Liver (tissue), 9 donors: ENCODE results near the gene CXXC5. TPM values are rescaled to one million over a fixed set of nuclear protein-coding genes. Genes with fewer than 3 reads are reported as not detected.

Experiments used
- DNase-seq: peaks from one replicate; pipeline ENCODE4 v3.0.0-alpha.2; 2017; ENCODE audit warnings: low spot score
- H3K27ac ChIP-seq, 2 donors: one replicate each; pipeline ENCODE4 v1.7.0; 2013; ENCODE audit warnings: inconsistent platforms in 2 of 2, low read length in 2 of 2, control low read depth in 1 of 2, low read depth in 1 of 2, mild to moderate bottlenecking in 1 of 2
- H3K27me3 ChIP-seq, 4 donors: one replicate each; pipeline versions ENCODE4 v1.6.1 to v1.7.0; 2013; ENCODE audit warnings: low read length in 3 of 4, inconsistent platforms in 1 of 4, mild to moderate bottlenecking in 1 of 4, moderate library complexity in 1 of 4; ENCODE audit not compliant: control insufficient read depth in 4 of 4, insufficient read depth in 4 of 4
- H3K36me3 ChIP-seq, 4 donors: one replicate each; pipeline versions ENCODE4 v1.6.1 to v1.7.0; 2013; ENCODE audit warnings: low read length in 3 of 4, mild to moderate bottlenecking in 3 of 4, low read depth in 1 of 4, moderate library complexity in 1 of 4; ENCODE audit not compliant: control insufficient read depth in 4 of 4, insufficient read depth in 3 of 4
- H3K4me1 ChIP-seq, 4 donors: one replicate each; pipeline versions ENCODE4 v1.6.1 to v1.7.0; 2013; ENCODE audit warnings: low read length in 3 of 4, mild to moderate bottlenecking in 3 of 4, moderate library complexity in 1 of 4; ENCODE audit not compliant: control insufficient read depth in 4 of 4, insufficient read depth in 4 of 4
- H3K4me3 ChIP-seq, 3 donors: one replicate each; pipeline versions ENCODE4 v1.6.1 to v1.7.0; 2013; ENCODE audit warnings: low read length in 3 of 3, control low read depth in 1 of 3, low read depth in 1 of 3, mild to moderate bottlenecking in 1 of 3
- H3K9ac ChIP-seq, 2 donors: one replicate each; pipeline ENCODE4 v1.7.0; 2013; ENCODE audit warnings: low read length in 2 of 2, mild to moderate bottlenecking in 2 of 2, moderate library complexity in 2 of 2, control low read depth in 1 of 2, low read depth in 1 of 2
- H3K9me3 ChIP-seq, 4 donors: one replicate each; pipeline versions ENCODE4 v1.6.1 to v1.7.0; 2013; ENCODE audit warnings: low read length in 3 of 4; ENCODE audit not compliant: control insufficient read depth in 4 of 4
- ATF3 ChIP-seq: IDR thresholded peaks from 2 replicates; pipeline ENCODE4 v1.6.1; 2016; ENCODE audit warnings: antibody characterized with exemption
- EGR1 ChIP-seq, 2 donors: IDR thresholded peaks; 2 replicates each; pipeline ENCODE4 v1.6.1; 2016 to 2018; ENCODE audit warnings: antibody characterized with exemption in 2 of 2, low read depth in 2 of 2
- FOXA1 ChIP-seq: IDR thresholded peaks from 2 replicates; pipeline ENCODE4 v1.6.1; 2016; ENCODE audit warnings: antibody characterized with exemption
- FOXA2 ChIP-seq: IDR thresholded peaks from 2 replicates; pipeline ENCODE4 v1.6.1; 2016; ENCODE audit warnings: antibody characterized with exemption
- GABPA ChIP-seq, 2 donors: IDR thresholded peaks in 1 of 2; conservative IDR thresholded peaks in 1 of 2; 2 replicates each; pipeline ENCODE4 v1.6.1; 2016; ENCODE audit warnings: antibody characterized with exemption in 2 of 2, mild to moderate bottlenecking in 1 of 2, moderate library complexity in 1 of 2
- HNF4A ChIP-seq, 2 donors: conservative IDR thresholded peaks; 2 replicates each; pipeline ENCODE4 v1.6.1; 2016; ENCODE audit warnings: antibody characterized with exemption in 2 of 2, mild to moderate bottlenecking in 2 of 2
- HNF4G ChIP-seq: IDR thresholded peaks from 2 replicates; pipeline ENCODE4 v1.6.1; 2016; ENCODE audit warnings: antibody characterized with exemption
- JUND ChIP-seq, 2 donors: IDR thresholded peaks; 2 replicates each; pipeline ENCODE4 v1.6.1; 2016; ENCODE audit warnings: antibody characterized with exemption in 2 of 2
- MAX ChIP-seq: IDR thresholded peaks from 2 replicates; pipeline ENCODE4 v1.6.1; 2016; ENCODE audit warnings: antibody characterized with exemption
- NR2F2 ChIP-seq: IDR thresholded peaks from 2 replicates; pipeline ENCODE4 v1.6.1; 2016; ENCODE audit warnings: antibody characterized with exemption
- RAD21 ChIP-seq, 2 donors: IDR thresholded peaks; 2 replicates each; pipeline ENCODE4 v1.6.1; 2016; ENCODE audit warnings: antibody characterized with exemption in 2 of 2, mild to moderate bottlenecking in 2 of 2
- RXRA ChIP-seq, 2 donors: IDR thresholded peaks; 2 replicates each; pipeline ENCODE4 v1.6.1; 2017 to 2018; ENCODE audit warnings: antibody characterized with exemption in 2 of 2, mild to moderate bottlenecking in 1 of 2
- SP1 ChIP-seq: IDR thresholded peaks from 2 replicates; pipeline ENCODE4 v1.6.1; 2018; ENCODE audit warnings: antibody characterized with exemption, mild to moderate bottlenecking
- TAF1 ChIP-seq: conservative IDR thresholded peaks from 2 replicates; pipeline ENCODE4 v1.6.1; 2016; ENCODE audit warnings: antibody characterized with exemption, mild to moderate bottlenecking
- YY1 ChIP-seq: IDR thresholded peaks from 2 replicates; pipeline ENCODE4 v1.6.1; 2016; ENCODE audit warnings: antibody characterized with exemption, mild to moderate bottlenecking
- ZBTB33 ChIP-seq: IDR thresholded peaks from 2 replicates; pipeline ENCODE4 v1.6.1; 2016; ENCODE audit warnings: antibody characterized with exemption
- WGBS: extraction: QIAGEN DNeasy Blood & Tissue Kit; methylation state at CpG from one replicate; pipeline ENCODE4 v1.1.7; 2013; 5-methylcytosine and 5-hydroxymethylcytosine counted together
- polyA plus RNA-seq, 2 donors: library from polyadenylated mRNA; stranded (reverse) in 1 of 2; unstranded in 1 of 2; fragments of 200-250 nt in 1 of 2; fragments of >200 nt in 1 of 2; fragmentation: Nextera tagmentation in 1 of 2; extraction: Ambion mirVana in 1 of 2; gene quantifications; one replicate each; pipeline versions ENCODE4 v1.2.1 to v1.2.3, GENCODE V29; 2013 to 2015
- total RNA-seq, 2 donors: library from RNA; depleted of rRNA; stranded (reverse); fragments of >200 nt; gene quantifications; one replicate each; pipeline ENCODE4 v1.2.3, GENCODE V29; 2014
- TF ChIP-seq, protein P1 (sequence below): fragments of 150-350 bp; IDR thresholded peaks from 2 replicates; pipeline ENCODE4 v1.5.1; 2017; ENCODE audit warnings: improper control_type of control experiment, low read depth, low read length; ENCODE audit not compliant: missing input control
- donor health status: healthy.
- donor health status: healthy.
- donor health status: healthy.
- donor health status: healthy.
- donor health status: healthy.

CXXC5 gene
- total and polyA plus RNA-seq, 4 donors = 40.6 to 78.6 (median 64.5) TPM

DNA sequence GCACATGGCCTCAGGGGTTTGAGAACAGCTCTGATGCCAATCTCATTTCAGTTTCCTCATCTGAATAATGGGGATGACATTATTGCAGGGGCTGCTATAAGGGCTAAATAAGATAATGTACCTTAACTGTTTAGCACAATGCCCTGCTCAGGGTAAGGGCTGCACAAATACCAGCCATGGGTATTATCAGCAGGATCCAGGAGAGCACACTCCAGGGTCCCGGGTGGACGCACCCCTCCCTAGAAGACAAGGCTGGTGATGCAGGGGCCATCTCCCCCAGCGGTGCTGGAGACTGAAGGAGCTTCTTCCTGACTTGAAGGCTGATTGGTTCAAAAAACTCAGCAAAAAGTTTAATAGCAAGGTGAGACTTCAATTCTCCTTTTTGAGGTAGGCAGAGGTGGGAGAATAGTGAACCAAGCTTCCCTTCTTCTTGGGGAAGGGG lies 2.7 kb upstream of the CXXC5 start:
- Histone ChIP-seq H3K27me3 (no peaks in the 10 kb centered on the region), H3K4me1 (peaks cover 16 to 69% (median 55%) of the 10 kb centered on the region in 4 donors), H3K9ac (no peak overlapping the region), H3K27ac (no peak overlapping the region), H3K4me3 (no peak overlapping the region), H3K9me3 (no peaks in the 10 kb centered on the region), H3K36me3 (no peaks in the 10 kb centered on the region)
- no peak for DNase-seq
- TF ChIP-seq RXRA (IDR thresholded peaks at IDR 0.05) (no peak), RAD21 (IDR thresholded peaks at IDR 0.05) (no peak), ATF3 (no peak), JUND (IDR thresholded peaks at IDR 0.05) (no peak), ZBTB33 (no peak), HNF4A (conservative IDR thresholded peaks at IDR 0.05) (no peak), HNF4G (no peak), EGR1 (IDR thresholded peaks at IDR 0.05; ENCODE audit: low read depth in 2 of 2) (no peak), FOXA2 (no peak), GABPA (IDR thresholded peaks at IDR 0.05 in 1 of 2, conservative IDR thresholded peaks at IDR 0.05 in 1 of 2) (no peak), NR2F2 (no peak), YY1 (no peak), FOXA1 (no peak), TAF1 (no peak), MAX (no peak)
- TF ChIP-seq, protein P1, sequence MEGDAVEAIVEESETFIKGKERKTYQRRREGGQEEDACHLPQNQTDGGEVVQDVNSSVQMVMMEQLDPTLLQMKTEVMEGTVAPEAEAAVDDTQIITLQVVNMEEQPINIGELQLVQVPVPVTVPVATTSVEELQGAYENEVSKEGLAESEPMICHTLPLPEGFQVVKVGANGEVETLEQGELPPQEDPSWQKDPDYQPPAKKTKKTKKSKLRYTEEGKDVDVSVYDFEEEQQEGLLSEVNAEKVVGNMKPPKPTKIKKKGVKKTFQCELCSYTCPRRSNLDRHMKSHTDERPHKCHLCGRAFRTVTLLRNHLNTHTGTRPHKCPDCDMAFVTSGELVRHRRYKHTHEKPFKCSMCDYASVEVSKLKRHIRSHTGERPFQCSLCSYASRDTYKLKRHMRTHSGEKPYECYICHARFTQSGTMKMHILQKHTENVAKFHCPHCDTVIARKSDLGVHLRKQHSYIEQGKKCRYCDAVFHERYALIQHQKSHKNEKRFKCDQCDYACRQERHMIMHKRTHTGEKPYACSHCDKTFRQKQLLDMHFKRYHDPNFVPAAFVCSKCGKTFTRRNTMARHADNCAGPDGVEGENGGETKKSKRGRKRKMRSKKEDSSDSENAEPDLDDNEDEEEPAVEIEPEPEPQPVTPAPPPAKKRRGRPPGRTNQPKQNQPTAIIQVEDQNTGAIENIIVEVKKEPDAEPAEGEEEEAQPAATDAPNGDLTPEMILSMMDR = no peak
- 94% methylated on average over 3 of the region's 3 CpGs for WGBS

GRCh38 chr5:139646111-139646510 lies 2.0 kb upstream of the CXXC5 start:
- Histone ChIP-seq H3K27ac (peak overlapping the region in 1 of 2 donors; percentile 2), H3K36me3 (no peaks in the 10 kb centered on the region), H3K9me3 (no peaks in the 10 kb centered on the region), H3K27me3 (no peaks in the 10 kb centered on the region), H3K4me3 (no peak overlapping the region), H3K4me1 (peaks cover 16 to 73% (median 57%) of the 10 kb centered on the region in 4 donors), H3K9ac (no peak overlapping the region)
- 91% methylated on average over 3 of the region's 3 CpGs for WGBS
- no peak for DNase-seq
- TF ChIP-seq HNF4G = no peak
- TF ChIP-seq HNF4A (conservative IDR thresholded peaks at IDR 0.05) = no peak
- TF ChIP-seq SP1 = no peak
- no peak for TF ChIP-seq YY1
- no peak for TF ChIP-seq EGR1 (IDR thresholded peaks at IDR 0.05; ENCODE audit: low read depth in 2 of 2)
- TF ChIP-seq MAX = no peak
